ENCODE data around the gene CCDC192. TPM values are rescaled to one million over a fixed set of nuclear protein-coding genes. Genes with fewer than 3 reads are reported as not detected.

Gene CCDC192
- total RNA-seq, 4 donors from 2014 or later: 0.70 to 3.1 (median 2.0) TPM; not detected in 1

- no peaks in the 10 kb centered on the region for H3K9me3 ChIP-seq
- DNase-seq (ENCODE audit: low spot score in 2 of 2): no peak
- no peak overlapping the region for H3K4me3 ChIP-seq
- no peaks in the 10 kb centered on the region for H3K4me1 ChIP-seq
- no peaks in the 10 kb centered on the region for H3K27me3 ChIP-seq
- no peak overlapping the region for H3K27ac ChIP-seq
- H3K36me3 ChIP-seq: no peaks in the 10 kb centered on the region
- no peak for TF ChIP-seq POLR2AphosphoS5 (IDR thresholded peaks at IDR 0.05)
- TF ChIP-seq CTCF (IDR thresholded peaks at IDR 0.05): no peak
- TF ChIP-seq EP300 (IDR thresholded peaks at IDR 0.05): no peak
- TF ChIP-seq POLR2A (IDR thresholded peaks at IDR 0.05): no peak
Measured at GRCh38 chr5:127930311-127930710, 227.1 kb downstream of the CCDC192 start.

GRCh38 chr5:127931396-127931795, 228.2 kb downstream of the CCDC192 start:
- Histone ChIP-seq H3K36me3 (no peaks in the 10 kb centered on the region), H3K27me3 (no peaks in the 10 kb centered on the region), H3K9me3 (no peaks in the 10 kb centered on the region), H3K4me3 (no peak overlapping the region), H3K27ac (no peak overlapping the region), H3K4me1 (no peaks in the 10 kb centered on the region)
- no peak for TF ChIP-seq CTCF (IDR thresholded peaks at IDR 0.05)
- no peak for TF ChIP-seq EP300 (IDR thresholded peaks at IDR 0.05)
- TF ChIP-seq POLR2A (IDR thresholded peaks at IDR 0.05): no peak
- no peak for TF ChIP-seq POLR2AphosphoS5 (IDR thresholded peaks at IDR 0.05)
- WGBS: 59% methylated on average over 1 of the region's 1 CpG
- no peak for DNase-seq (ENCODE audit: low spot score in 2 of 2)

GRCh38 chr5:127933348-127933747, 230.2 kb downstream of the CCDC192 start:
- H3K4me3 ChIP-seq: no peak overlapping the region
- H3K36me3 ChIP-seq: no peaks in the 10 kb centered on the region
- no peaks in the 10 kb centered on the region for H3K27me3 ChIP-seq
- TF ChIP-seq EP300 (IDR thresholded peaks at IDR 0.05): no peak
- TF ChIP-seq POLR2AphosphoS5 (IDR thresholded peaks at IDR 0.05): no peak
- no peak for TF ChIP-seq CTCF (IDR thresholded peaks at IDR 0.05)
- TF ChIP-seq POLR2A (IDR thresholded peaks at IDR 0.05): no peak
- H3K9me3 ChIP-seq: no peaks in the 10 kb centered on the region
- WGBS: 78% methylated on average over 5 of the region's 5 CpGs
- DNase-seq (ENCODE audit: low spot score in 2 of 2): no peak
- H3K4me1 ChIP-seq: no peaks in the 10 kb centered on the region
- no peak overlapping the region for H3K27ac ChIP-seq

GRCh38 chr5:127934791-127935256, 231.6 kb downstream of the CCDC192 start:
- Histone ChIP-seq H3K36me3 (no peaks in the 10 kb centered on the region), H3K9me3 (no peaks in the 10 kb centered on the region), H3K27me3 (no peaks in the 10 kb centered on the region), H3K4me1 (no peaks in the 10 kb centered on the region), H3K27ac (no peak overlapping the region), H3K4me3 (no peak overlapping the region)
- 30% methylated on average over 1 of the region's 1 CpG for WGBS
- DNase-seq (ENCODE audit: low spot score in 2 of 2): no peak
- TF ChIP-seq EP300 (IDR thresholded peaks at IDR 0.05) (no peak), CTCF (IDR thresholded peaks at IDR 0.05) (no peak), POLR2AphosphoS5 (IDR thresholded peaks at IDR 0.05) (no peak), POLR2A (IDR thresholded peaks at IDR 0.05) (no peak)

GRCh38 chr5:127935398-127935797, 232.2 kb downstream of the CCDC192 start:
- Histone ChIP-seq H3K36me3 (no peaks in the 10 kb centered on the region), H3K4me1 (no peaks in the 10 kb centered on the region), H3K27ac (no peak overlapping the region), H3K27me3 (no peaks in the 10 kb centered on the region), H3K4me3 (no peak overlapping the region), H3K9me3 (no peaks in the 10 kb centered on the region)
- DNase-seq (ENCODE audit: low spot score in 2 of 2): no peak
- 66% methylated on average over 1 of the region's 1 CpG for WGBS
- TF ChIP-seq EP300 (IDR thresholded peaks at IDR 0.05) (no peak), POLR2A (IDR thresholded peaks at IDR 0.05) (no peak), CTCF (IDR thresholded peaks at IDR 0.05) (no peak), POLR2AphosphoS5 (IDR thresholded peaks at IDR 0.05) (no peak)

Data from suprapubic skin (tissue), 4 donors.